Endothelial cell (in vitro differentiated cells): ENCODE measurements around the gene CARD11. TPM values are rescaled to one million over a fixed set of nuclear protein-coding genes. Genes with fewer than 3 reads are reported as not detected.

Experiments
- DNase-seq: peaks from one replicate; pipeline ENCODE4 v3.0.0; 2021; ENCODE audit warnings: low spot score
- H3K27ac Mint-ChIP-seq: one replicate; pipeline ENCODE4 v1.8.0; 2021; ENCODE audit warnings: mixed read lengths, inconsistent platforms; ENCODE audit not compliant: unreplicated experiment
- H3K27me3 Mint-ChIP-seq: one replicate; pipeline ENCODE4 v1.8.0; 2021; ENCODE audit warnings: mild to moderate bottlenecking, moderate library complexity, mixed read lengths, inconsistent platforms; ENCODE audit not compliant: unreplicated experiment
- H3K36me3 Mint-ChIP-seq: one replicate; pipeline ENCODE4 v1.8.0; 2021; ENCODE audit warnings: mild to moderate bottlenecking, low read depth, mixed read lengths, inconsistent platforms; ENCODE audit not compliant: unreplicated experiment
- H3K4me1 Mint-ChIP-seq: one replicate; pipeline ENCODE4 v1.8.0; 2021; ENCODE audit warnings: mild to moderate bottlenecking, mixed read lengths, inconsistent platforms; ENCODE audit not compliant: unreplicated experiment
- H3K4me3 Mint-ChIP-seq: one replicate; pipeline ENCODE4 v1.8.0; 2021; ENCODE audit warnings: mild to moderate bottlenecking, mixed read lengths, inconsistent platforms; ENCODE audit not compliant: unreplicated experiment
- H3K9me3 Mint-ChIP-seq: one replicate; pipeline ENCODE4 v1.8.0; 2021; ENCODE audit warnings: mixed read lengths, inconsistent platforms; ENCODE audit not compliant: unreplicated experiment
- CTCF ChIP-seq: fragments of 200-600 bp; sonication (generic); IDR thresholded peaks from one replicate; pipeline ENCODE4 v1.5.0; 2021; ENCODE audit warnings: antibody characterized with exemption; ENCODE audit not compliant: unreplicated experiment
- total RNA-seq: library from RNA; stranded (reverse); fragmentation: NEBNext Ultra II Directional; extraction: Animal tissue kit (Norgen Biotek cat#: 25700); gene quantifications from one replicate; pipeline ENCODE4 v1.2.1, GENCODE V29; 2021; ENCODE audit not compliant: unreplicated experiment

Gene CARD11
- total RNA-seq, 1 donor from 2014 or later = 3.9 TPM

- no peak overlapping the region for H3K27ac Mint-ChIP-seq
- H3K9me3 Mint-ChIP-seq = no peaks in the 10 kb centered on the region
- H3K27me3 Mint-ChIP-seq = peaks cover 2% of the 10 kb centered on the region
- H3K4me1 Mint-ChIP-seq = peaks cover 7% of the 10 kb centered on the region
- H3K36me3 Mint-ChIP-seq = no peaks in the 10 kb centered on the region
- DNase-seq = peak; percentile 63
- H3K4me3 Mint-ChIP-seq = no peak overlapping the region
- peak; percentile 33 for TF ChIP-seq CTCF
These were observed 156.8 kb downstream of the CARD11 start for GRCh38 chr7:2886900-2887299.

- H3K4me1 Mint-ChIP-seq = peaks cover 7% of the 10 kb centered on the region
- H3K27ac Mint-ChIP-seq = no peak overlapping the region
- no peaks in the 10 kb centered on the region for H3K9me3 Mint-ChIP-seq
- no peaks in the 10 kb centered on the region for H3K36me3 Mint-ChIP-seq
- no peak overlapping the region for H3K4me3 Mint-ChIP-seq
- TF ChIP-seq CTCF = no peak
- H3K27me3 Mint-ChIP-seq = peaks cover 2% of the 10 kb centered on the region
- no peak for DNase-seq
These were observed 157.3 kb downstream of the CARD11 start for GRCh38 chr7:2886391-2886790.

GRCh38 chr7:2884161-2884560, 159.5 kb downstream of the CARD11 start:
- H3K4me1 Mint-ChIP-seq = peaks cover 18% of the 10 kb centered on the region
- H3K9me3 Mint-ChIP-seq = no peaks in the 10 kb centered on the region
- H3K27me3 Mint-ChIP-seq = peaks cover 8% of the 10 kb centered on the region
- no peak overlapping the region for H3K4me3 Mint-ChIP-seq
- H3K36me3 Mint-ChIP-seq = peaks cover 5% of the 10 kb centered on the region
- no peak for TF ChIP-seq CTCF
- H3K27ac Mint-ChIP-seq = no peak overlapping the region
- no peak for DNase-seq

- Mint-ChIP-seq H3K36me3 (peaks cover 5% of the 10 kb centered on the region), H3K27me3 (peaks cover 8% of the 10 kb centered on the region), H3K4me1 (peaks cover 23% of the 10 kb centered on the region), H3K4me3 (no peak overlapping the region), H3K9me3 (no peaks in the 10 kb centered on the region), H3K27ac (no peak overlapping the region)
- no peak for DNase-seq
- no peak for TF ChIP-seq CTCF
These were observed 160.6 kb downstream of the CARD11 start for GRCh38 chr7:2883101-2883500.

- peaks cover 8% of the 10 kb centered on the region for H3K27me3 Mint-ChIP-seq
- H3K4me1 Mint-ChIP-seq = peaks cover 22% of the 10 kb centered on the region
- no peaks in the 10 kb centered on the region for H3K9me3 Mint-ChIP-seq
- TF ChIP-seq CTCF = no peak
- no peak for DNase-seq
- H3K36me3 Mint-ChIP-seq = peaks cover 5% of the 10 kb centered on the region
- no peak overlapping the region for H3K27ac Mint-ChIP-seq
- no peak overlapping the region for H3K4me3 Mint-ChIP-seq
These were observed 161.6 kb downstream of the CARD11 start for GRCh38 chr7:2882111-2882510.
